ENCODE results near the gene CYS1.
"Not testable (repeated sequence)": the region's sequence is repeated elsewhere in the genome, so short reads cannot be mapped to it uniquely, and the experiment has no call there.

Gene CYS1

GRCh38 chr2:10103179-10103578 lies 23.0 kb upstream of the CYS1 start:
- Mint-ChIP-seq H3K9me3 (no peaks in the 10 kb centered on the region), H3K4me3 (no peak overlapping the region), H3K36me3 (no peaks in the 10 kb centered on the region), H3K27me3 (peaks cover 2% of the 10 kb centered on the region), H3K27ac (no peak overlapping the region), H3K4me1 (no peaks in the 10 kb centered on the region)

GRCh38 chr2:10101491-10101890 lies 21.3 kb upstream of the CYS1 start:
- no peak overlapping the region for H3K4me3 Mint-ChIP-seq
- peaks cover 2% of the 10 kb centered on the region for H3K27me3 Mint-ChIP-seq
- H3K36me3 Mint-ChIP-seq: no peaks in the 10 kb centered on the region
- no peak overlapping the region for H3K27ac Mint-ChIP-seq
- H3K4me1 Mint-ChIP-seq: no peaks in the 10 kb centered on the region
- no peaks in the 10 kb centered on the region for H3K9me3 Mint-ChIP-seq

GRCh38 chr2:10097352-10098148 lies 17.3 kb upstream of the CYS1 start:
- Mint-ChIP-seq H3K27ac (no peak overlapping the region), H3K4me3 (no peak overlapping the region), H3K4me1 (no peaks in the 10 kb centered on the region), H3K27me3 (peaks cover 18% of the 10 kb centered on the region), H3K9me3 (no peaks in the 10 kb centered on the region), H3K36me3 (no peaks in the 10 kb centered on the region)

- no peaks in the 10 kb centered on the region for H3K9me3 Mint-ChIP-seq
- H3K27me3 Mint-ChIP-seq: peaks cover 25% of the 10 kb centered on the region
- H3K36me3 Mint-ChIP-seq: no peaks in the 10 kb centered on the region
- no peaks in the 10 kb centered on the region for H3K4me1 Mint-ChIP-seq
- no peak overlapping the region for H3K27ac Mint-ChIP-seq
- H3K4me3 Mint-ChIP-seq: no peak overlapping the region
Measured at GRCh38 chr2:10096641-10097040, 16.4 kb upstream of the CYS1 start.

GRCh38 chr2:10095175-10095574 lies 15.0 kb upstream of the CYS1 start:
- Mint-ChIP-seq H3K27me3 (peaks cover 27% of the 10 kb centered on the region), H3K4me3 (no peak overlapping the region), H3K9me3 (no peaks in the 10 kb centered on the region), H3K4me1 (peaks cover 6% of the 10 kb centered on the region), H3K36me3 (no peaks in the 10 kb centered on the region), H3K27ac (no peak overlapping the region)

- H3K27me3 Mint-ChIP-seq: peaks cover 34% of the 10 kb centered on the region
- H3K4me3 Mint-ChIP-seq: no peak overlapping the region
- H3K27ac Mint-ChIP-seq: no peak overlapping the region
- peaks cover 6% of the 10 kb centered on the region for H3K4me1 Mint-ChIP-seq
- no peaks in the 10 kb centered on the region for H3K36me3 Mint-ChIP-seq
- H3K9me3 Mint-ChIP-seq: no peaks in the 10 kb centered on the region
Measured at GRCh38 chr2:10094271-10094814, 14.1 kb upstream of the CYS1 start.

GRCh38 chr2:10091889-10092244 lies 11.7 kb upstream of the CYS1 start:
- not testable (repeated sequence) for H3K9me3 Mint-ChIP-seq, H3K36me3 Mint-ChIP-seq, H3K27ac Mint-ChIP-seq, H3K4me1 Mint-ChIP-seq
- peak overlapping the region; percentile 26 for H3K4me3 Mint-ChIP-seq
- H3K27me3 Mint-ChIP-seq: peaks cover 35% of the 10 kb centered on the region

- no peak overlapping the region for H3K27ac Mint-ChIP-seq
- no peaks in the 10 kb centered on the region for H3K36me3 Mint-ChIP-seq
- H3K9me3 Mint-ChIP-seq: no peaks in the 10 kb centered on the region
- peaks cover 35% of the 10 kb centered on the region for H3K27me3 Mint-ChIP-seq
- peak overlapping the region; percentile 83 for H3K4me3 Mint-ChIP-seq
- H3K4me1 Mint-ChIP-seq: peaks cover 6% of the 10 kb centered on the region
Measured at GRCh38 chr2:10091182-10091888, 11.1 kb upstream of the CYS1 start.

- Mint-ChIP-seq H3K27ac (no peak overlapping the region), H3K9me3 (no peaks in the 10 kb centered on the region), H3K4me1 (peaks cover 6% of the 10 kb centered on the region), H3K36me3 (no peaks in the 10 kb centered on the region), H3K4me3 (no peak overlapping the region), H3K27me3 (peaks cover 37% of the 10 kb centered on the region)
Measured at GRCh38 chr2:10089565-10090190, 9.5 kb upstream of the CYS1 start.

- H3K27ac Mint-ChIP-seq: no peak overlapping the region
- H3K27me3 Mint-ChIP-seq: peaks cover 40% of the 10 kb centered on the region
- H3K36me3 Mint-ChIP-seq: no peaks in the 10 kb centered on the region
- H3K4me3 Mint-ChIP-seq: no peak overlapping the region
- no peaks in the 10 kb centered on the region for H3K9me3 Mint-ChIP-seq
- peaks cover 6% of the 10 kb centered on the region for H3K4me1 Mint-ChIP-seq
Measured at GRCh38 chr2:10087360-10087759, 7.1 kb upstream of the CYS1 start.

- Mint-ChIP-seq H3K4me1 (peaks cover 6% of the 10 kb centered on the region), H3K27ac (no peak overlapping the region), H3K36me3 (no peaks in the 10 kb centered on the region), H3K4me3 (no peak overlapping the region), H3K27me3 (peaks cover 36% of the 10 kb centered on the region), H3K9me3 (no peaks in the 10 kb centered on the region)
Measured at GRCh38 chr2:10086950-10087349, 6.7 kb upstream of the CYS1 start.

GRCh38 chr2:10085668-10086059 lies 5.5 kb upstream of the CYS1 start:
- Mint-ChIP-seq H3K27ac (no peak overlapping the region), H3K4me1 (peaks cover 8% of the 10 kb centered on the region), H3K27me3 (peaks cover 40% of the 10 kb centered on the region), H3K4me3 (no peak overlapping the region), H3K9me3 (no peaks in the 10 kb centered on the region), H3K36me3 (no peaks in the 10 kb centered on the region)

GRCh38 chr2:10085043-10085667 lies 4.9 kb upstream of the CYS1 start:
- Mint-ChIP-seq H3K36me3 (no peaks in the 10 kb centered on the region), H3K4me3 (no peak overlapping the region), H3K27ac (no peak overlapping the region), H3K27me3 (peaks cover 39% of the 10 kb centered on the region), H3K9me3 (no peaks in the 10 kb centered on the region), H3K4me1 (peaks cover 7% of the 10 kb centered on the region)

GRCh38 chr2:10084223-10084865 lies 4.1 kb upstream of the CYS1 start:
- H3K27me3 Mint-ChIP-seq: peaks cover 33% of the 10 kb centered on the region
- no peaks in the 10 kb centered on the region for H3K9me3 Mint-ChIP-seq

GRCh38 chr2:10083692-10084211 lies 3.5 kb upstream of the CYS1 start:
- Mint-ChIP-seq H3K9me3 (no peaks in the 10 kb centered on the region), H3K27me3 (peaks cover 36% of the 10 kb centered on the region), H3K4me1 (peaks cover 13% of the 10 kb centered on the region), H3K36me3 (no peaks in the 10 kb centered on the region), H3K4me3 (no peak overlapping the region), H3K27ac (no peak overlapping the region)

More at GRCh38 chr2:10084223-10084865, 4.1 kb upstream of the CYS1 start:
- Mint-ChIP-seq H3K4me1 (peaks cover 7% of the 10 kb centered on the region), H3K36me3 (no peaks in the 10 kb centered on the region), H3K27ac (no peak overlapping the region), H3K4me3 (no peak overlapping the region)

Data from activated naive CD4-positive, alpha-beta T cell treated with anti-CD3 and anti-CD28 coated beads, Interleukin-2, amount 50 U/mL, for 24 hours (primary cell).